ENCODE data around the gene AHRR. TPM values are rescaled to one million over a fixed set of nuclear protein-coding genes. Genes with fewer than 3 reads are reported as not detected.

Gene AHRR
- total and polyA plus RNA-seq, 2 experiments from 2014 or later = 0.27 to 1.8 TPM

- Histone ChIP-seq H3K4me1 (ENCODE audit: insufficient read depth) (no peaks in the 10 kb centered on the region), H3F3A (replicated peaks; ENCODE audit: low read depth) (no peaks in the 10 kb centered on the region), H4K20me1 (replicated peaks; ENCODE audit: insufficient read depth) (no peaks in the 10 kb centered on the region), H3K79me2 (replicated peaks; ENCODE audit: insufficient read depth) (no peaks in the 10 kb centered on the region), H3K4me2 (no peak overlapping the region), H3K27me3 (ENCODE audit: insufficient read depth) (no peaks in the 10 kb centered on the region), H3K27ac (ENCODE audit: low read depth) (no peak overlapping the region), H2AFZ (no peak overlapping the region), H3K4me3 (no peak overlapping the region), H3K36me3 (ENCODE audit: insufficient read depth) (no peaks in the 10 kb centered on the region), H3K9me2 (ENCODE audit: insufficient read depth) (peaks cover 8% of the 10 kb centered on the region)
- Mint-ChIP-seq H3K4me3 (no peak overlapping the region), H3K27me3 (ENCODE audit: insufficient read depth, low read depth, poor library complexity) (peaks cover 7% of the 10 kb centered on the region), H3K4me1 (0 out of 3 replicates have a peak, but pooled peaks cover 4% of the 10 kb centered on the region), H3K9me3 (no peaks in the 10 kb centered on the region), H3K36me3 (ENCODE audit: low read depth) (no peaks in the 10 kb centered on the region), H3K27ac (no peak overlapping the region)
- ATAC-seq (no peak), DNase-seq (ENCODE audit: low spot score) (no peak)
- TF ChIP-seq REST (IDR thresholded peaks at IDR 0.05; ENCODE audit: unreplicated experiment) = no peak
- no peak for TF ChIP-seq NANOG (IDR thresholded peaks at IDR 0.05; ENCODE audit: borderline replicate concordance)
- TF ChIP-seq STAT1 (IDR thresholded peaks at IDR 0.05; ENCODE audit: unreplicated experiment) = no peak
- TF ChIP-seq ZNF331 (CRISPR knock-in tag; IDR thresholded peaks at IDR 0.05; ENCODE audit: low read depth) = no peak
- TF ChIP-seq JUNB (IDR thresholded peaks at IDR 0.05; ENCODE audit: unreplicated experiment) = no peak
These were observed 102.2 kb downstream of the AHRR start for GRCh38 chr5:423626-424261.

- Histone ChIP-seq H3K79me2 (replicated peaks; ENCODE audit: insufficient read depth) (no peaks in the 10 kb centered on the region), H3K27me3 (ENCODE audit: insufficient read depth) (no peaks in the 10 kb centered on the region), H4K20me1 (replicated peaks; ENCODE audit: insufficient read depth) (no peaks in the 10 kb centered on the region), H3K9me2 (ENCODE audit: insufficient read depth) (peaks cover 8% of the 10 kb centered on the region), H3K4me2 (no peak overlapping the region), H3K4me1 (ENCODE audit: insufficient read depth) (no peaks in the 10 kb centered on the region), H2AFZ (no peak overlapping the region), H3K4me3 (no peak overlapping the region), H3K36me3 (ENCODE audit: insufficient read depth) (no peaks in the 10 kb centered on the region), H3F3A (replicated peaks; ENCODE audit: low read depth) (no peaks in the 10 kb centered on the region), H3K27ac (ENCODE audit: low read depth) (no peak overlapping the region)
- Mint-ChIP-seq H3K27ac (0 out of 2 replicates have a peak overlapping the region, but pooled peaks have one; percentile 59), H3K4me3 (no peak overlapping the region), H3K27me3 (ENCODE audit: insufficient read depth, low read depth, poor library complexity) (peaks cover 8% of the 10 kb centered on the region), H3K9me3 (no peaks in the 10 kb centered on the region), H3K4me1 (peaks cover 7% of the 10 kb centered on the region), H3K36me3 (ENCODE audit: low read depth) (no peaks in the 10 kb centered on the region)
- ATAC-seq (no peak), DNase-seq (ENCODE audit: low spot score) (no peak)
- no peak for TF ChIP-seq POLR2AphosphoS5 (IDR thresholded peaks at IDR 0.05; ENCODE audit: low read depth)
- TF ChIP-seq EZH2 (IDR thresholded peaks at IDR 0.05; ENCODE audit: low read depth, unreplicated experiment) = no peak
- no peak for TF ChIP-seq EZH2phosphoT487 (IDR thresholded peaks at IDR 0.05; ENCODE audit: unreplicated experiment)
- no peak for TF ChIP-seq ZNF462 (CRISPR knock-in tag; IDR thresholded peaks at IDR 0.05)
These were observed 103.0 kb downstream of the AHRR start for GRCh38 chr5:424301-425110.
